Progenitor cell of endocrine pancreas (in vitro differentiated cells): ENCODE data around the gene ANAPC13. TPM values are rescaled to one million over a fixed set of nuclear protein-coding genes. Genes with fewer than 3 reads are reported as not detected.

Experiments
- DNase-seq: peaks from one replicate; pipeline ENCODE4 v3.0.0; 2021; ENCODE audit warnings: low spot score; ENCODE audit not compliant: unreplicated experiment
- H3K27ac Mint-ChIP-seq: 2 replicates; pipeline ENCODE4 v1.8.0; 2021; ENCODE audit warnings: mild to moderate bottlenecking, moderate library complexity, mixed read lengths
- H3K27me3 Mint-ChIP-seq: 2 replicates; pipeline ENCODE4 v1.8.0; 2021; ENCODE audit warnings: mixed read lengths
- H3K36me3 Mint-ChIP-seq: 2 replicates; pipeline ENCODE4 v1.8.0; 2022; ENCODE audit warnings: mixed read lengths; ENCODE audit not compliant: insufficient read depth
- H3K4me1 Mint-ChIP-seq: 2 replicates; pipeline ENCODE4 v1.8.0; 2021; ENCODE audit warnings: low read depth, mixed read lengths
- H3K4me3 Mint-ChIP-seq: 2 replicates; pipeline ENCODE4 v1.8.0; 2021; ENCODE audit warnings: low read depth, mild to moderate bottlenecking, moderate library complexity, mixed read lengths
- H3K9me3 Mint-ChIP-seq: 2 replicates; pipeline ENCODE4 v1.8.0; 2021; ENCODE audit warnings: low read depth, mixed read lengths
- total RNA-seq: library from RNA; stranded (reverse); gene quantifications from 2 replicates; pipeline ENCODE4 v1.2.1, GENCODE V29; 2021
- TF ChIP-seq, protein P1 (sequence below): fragments of 200-600 bp; sonication (generic); IDR thresholded peaks from one replicate; pipeline ENCODE4 v1.5.0; 2021; ENCODE audit warnings: antibody characterized with exemption, mild to moderate bottlenecking; ENCODE audit not compliant: unreplicated experiment

Gene ANAPC13
- total RNA-seq, 1 donor from 2014 or later, result 63.9 TPM

DNA sequence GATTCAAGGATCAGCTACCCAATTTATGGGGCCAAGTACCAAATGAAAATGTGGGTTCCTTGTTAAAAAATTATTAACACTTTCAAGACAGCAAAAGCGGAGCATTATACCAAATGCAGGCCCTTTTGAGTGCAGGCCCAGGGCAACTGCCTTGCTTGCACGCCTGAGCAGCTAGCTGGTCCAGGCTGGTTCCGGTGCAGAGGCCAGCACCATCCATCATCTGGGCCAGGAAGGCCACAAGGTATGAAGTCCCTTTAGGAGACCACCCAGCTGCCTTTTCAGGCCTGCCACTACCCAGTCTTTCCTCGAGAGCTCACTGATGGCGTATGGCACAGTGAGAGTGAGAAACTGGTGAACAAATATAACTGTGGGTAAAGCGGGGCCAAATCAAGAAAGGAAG is 13.0 kb downstream of the ANAPC13 start:
- Mint-ChIP-seq H3K4me3 (no peak overlapping the region), H3K27me3 (no peaks in the 10 kb centered on the region), H3K4me1 (peaks cover 19% of the 10 kb centered on the region), H3K36me3 (peaks cover 6% of the 10 kb centered on the region), H3K27ac (no peak overlapping the region), H3K9me3 (no peaks in the 10 kb centered on the region)
- no peak for DNase-seq
- TF ChIP-seq, protein P1, sequence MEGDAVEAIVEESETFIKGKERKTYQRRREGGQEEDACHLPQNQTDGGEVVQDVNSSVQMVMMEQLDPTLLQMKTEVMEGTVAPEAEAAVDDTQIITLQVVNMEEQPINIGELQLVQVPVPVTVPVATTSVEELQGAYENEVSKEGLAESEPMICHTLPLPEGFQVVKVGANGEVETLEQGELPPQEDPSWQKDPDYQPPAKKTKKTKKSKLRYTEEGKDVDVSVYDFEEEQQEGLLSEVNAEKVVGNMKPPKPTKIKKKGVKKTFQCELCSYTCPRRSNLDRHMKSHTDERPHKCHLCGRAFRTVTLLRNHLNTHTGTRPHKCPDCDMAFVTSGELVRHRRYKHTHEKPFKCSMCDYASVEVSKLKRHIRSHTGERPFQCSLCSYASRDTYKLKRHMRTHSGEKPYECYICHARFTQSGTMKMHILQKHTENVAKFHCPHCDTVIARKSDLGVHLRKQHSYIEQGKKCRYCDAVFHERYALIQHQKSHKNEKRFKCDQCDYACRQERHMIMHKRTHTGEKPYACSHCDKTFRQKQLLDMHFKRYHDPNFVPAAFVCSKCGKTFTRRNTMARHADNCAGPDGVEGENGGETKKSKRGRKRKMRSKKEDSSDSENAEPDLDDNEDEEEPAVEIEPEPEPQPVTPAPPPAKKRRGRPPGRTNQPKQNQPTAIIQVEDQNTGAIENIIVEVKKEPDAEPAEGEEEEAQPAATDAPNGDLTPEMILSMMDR, result no peak

DNA sequence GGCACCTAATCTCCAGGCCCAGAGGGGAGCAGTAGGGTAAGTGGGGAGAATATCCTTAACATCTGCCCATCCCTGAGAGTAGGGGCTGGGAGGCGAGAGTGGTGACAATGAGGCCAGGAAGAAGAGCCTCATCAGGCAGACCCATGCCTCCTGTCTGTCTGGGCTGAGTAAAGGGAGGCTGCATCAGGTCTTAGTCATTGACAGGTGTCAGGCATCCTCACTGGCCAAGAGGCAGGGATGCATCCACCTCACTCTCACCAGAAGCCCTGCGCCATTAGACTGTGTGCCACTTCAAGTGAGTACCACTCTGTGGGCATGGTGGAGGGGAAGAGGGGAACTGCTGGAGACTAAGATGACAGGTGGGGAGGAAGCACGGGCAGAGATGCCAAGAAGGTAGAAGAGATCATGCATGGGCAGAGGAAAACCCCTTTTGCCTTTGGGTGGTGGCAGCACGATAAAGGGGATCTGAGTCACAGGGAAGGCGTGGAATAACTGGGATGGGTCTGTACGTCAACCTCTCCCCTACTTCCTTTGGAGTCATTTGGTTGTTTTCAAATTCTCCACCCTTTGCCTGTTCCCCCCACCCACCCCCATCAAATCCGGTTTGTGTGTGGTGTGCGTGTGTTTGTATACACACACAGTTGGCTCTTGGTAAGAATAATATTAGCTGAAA is 14.1 kb downstream of the ANAPC13 start:
- Mint-ChIP-seq H3K4me3 (no peak overlapping the region), H3K27me3 (no peaks in the 10 kb centered on the region), H3K9me3 (no peaks in the 10 kb centered on the region), H3K36me3 (peaks cover 2% of the 10 kb centered on the region), H3K27ac (no peak overlapping the region), H3K4me1 (peaks cover 9% of the 10 kb centered on the region)
- TF ChIP-seq, protein P1, result no peak
- no peak for DNase-seq

DNA sequence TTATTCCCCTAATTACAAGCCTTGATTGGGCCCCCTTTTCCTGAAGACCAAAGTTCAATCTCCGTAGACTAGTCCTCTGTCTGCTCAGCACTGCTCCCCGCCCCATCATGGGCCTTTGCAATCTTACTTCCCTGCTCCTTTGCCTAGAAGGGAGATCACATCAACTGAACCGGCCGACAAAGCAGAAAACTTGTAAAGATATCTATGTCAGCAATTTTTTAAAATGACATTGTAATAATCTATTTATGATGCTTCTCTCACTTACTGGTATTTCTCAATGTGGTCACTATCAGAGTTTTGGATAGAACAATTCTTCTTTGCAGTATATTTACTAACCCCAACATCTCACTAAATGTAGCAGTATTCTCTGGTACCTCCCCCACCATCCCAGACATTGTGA is 17.3 kb downstream of the ANAPC13 start:
- no peak for DNase-seq
- Mint-ChIP-seq H3K9me3 (no peaks in the 10 kb centered on the region), H3K36me3 (no peaks in the 10 kb centered on the region), H3K27ac (no peak overlapping the region), H3K4me3 (no peak overlapping the region), H3K27me3 (no peaks in the 10 kb centered on the region), H3K4me1 (peaks cover 11% of the 10 kb centered on the region)
- TF ChIP-seq, protein P1, result no peak

DNA sequence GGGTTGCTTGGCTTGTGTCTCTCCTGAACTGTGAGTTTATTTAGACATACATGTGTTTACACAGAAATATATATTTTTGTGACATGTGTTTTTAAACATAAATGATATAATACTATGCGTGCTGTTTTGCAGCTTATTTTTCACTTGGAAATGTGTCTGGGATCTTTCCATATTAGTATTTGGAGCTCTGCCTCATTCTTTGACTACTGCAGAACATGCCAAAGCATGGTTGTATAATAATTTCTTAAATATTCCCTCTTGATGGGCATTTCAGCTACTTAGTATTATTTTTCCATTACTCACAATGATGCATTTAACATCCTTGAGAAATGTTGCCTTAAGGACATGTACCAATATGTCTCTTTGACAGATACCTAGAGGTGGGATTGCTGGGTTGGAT is 19.5 kb downstream of the ANAPC13 start:
- peaks cover 3% of the 10 kb centered on the region for H3K27me3 Mint-ChIP-seq
- no peaks in the 10 kb centered on the region for H3K9me3 Mint-ChIP-seq
- peaks cover 20% of the 10 kb centered on the region for H3K4me1 Mint-ChIP-seq
- no peak overlapping the region for H3K4me3 Mint-ChIP-seq
- TF ChIP-seq, protein P1, result no peak
- no peaks in the 10 kb centered on the region for H3K36me3 Mint-ChIP-seq
- no peak overlapping the region for H3K27ac Mint-ChIP-seq
- DNase-seq, result no peak

DNA sequence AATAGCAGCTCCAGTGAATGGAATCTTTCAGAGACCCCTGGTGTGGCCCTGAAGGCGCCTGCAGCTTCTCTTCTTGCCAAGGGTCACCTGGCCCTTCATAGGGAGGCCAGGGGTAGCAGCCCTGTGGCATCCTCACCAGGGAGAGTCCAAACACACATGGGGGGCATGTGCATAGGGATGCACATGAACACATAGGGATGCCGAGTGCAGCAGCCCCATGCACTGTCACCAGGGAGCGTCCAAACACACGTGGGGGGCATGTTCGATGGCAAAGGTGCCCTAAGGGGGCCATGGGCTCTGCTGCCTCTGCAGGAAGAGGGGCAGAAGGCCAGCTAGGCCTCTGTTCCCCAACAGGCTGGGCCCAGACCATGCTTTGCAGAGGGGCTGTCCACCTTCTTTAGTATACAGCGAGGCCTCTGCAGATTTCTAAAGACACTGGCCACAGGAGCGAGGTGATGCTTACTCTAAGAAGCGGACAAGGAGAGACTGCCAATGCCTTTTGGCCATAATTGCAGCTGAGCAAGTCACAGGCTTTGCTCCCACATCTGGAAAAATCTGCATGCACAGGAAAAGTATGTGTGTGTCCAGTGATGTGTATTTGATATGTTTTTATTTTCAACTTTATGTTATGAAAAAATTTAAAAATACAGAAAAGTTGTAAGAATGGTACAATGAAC is 21.0 kb downstream of the ANAPC13 start:
- H3K27ac Mint-ChIP-seq, result no peak overlapping the region
- no peaks in the 10 kb centered on the region for H3K9me3 Mint-ChIP-seq
- peaks cover 3% of the 10 kb centered on the region for H3K27me3 Mint-ChIP-seq
- H3K4me1 Mint-ChIP-seq, result peaks cover 20% of the 10 kb centered on the region
- TF ChIP-seq, protein P1, result no peak
- DNase-seq, result no peak
- H3K36me3 Mint-ChIP-seq, result no peaks in the 10 kb centered on the region
- H3K4me3 Mint-ChIP-seq, result no peak overlapping the region
